ENCODE results near the gene SCN5A. TPM values are rescaled to one million over a fixed set of nuclear protein-coding genes. Genes with fewer than 3 reads are reported as not detected.
A peak's percentile ranks its signal among the peaks of the same experiment; 100 is the strongest.

The SCN5A gene
- polyA plus RNA-seq, 6 donors from 2014 or later: not detected

GRCh38 chr3:38561746-38562466, 87.6 kb downstream of the SCN5A start:
- Mint-ChIP-seq H3K27ac (no peak overlapping the region), H3K36me3 (no peaks in the 10 kb centered on the region), H3K27me3 (peaks cover 0 to 1% (median 0%) of the 10 kb centered on the region in 3 donors), H3K4me1 (no peaks in the 10 kb centered on the region), H3K4me3 (no peak overlapping the region), H3K9me3 (peaks cover 0 to 2% (median 0%) of the 10 kb centered on the region in 7 donors)
- DNase-seq (no peak), ATAC-seq (ENCODE audit: low read depth in 2 of 2) (no peak)

- DNase-seq (no peak), ATAC-seq (ENCODE audit: low read depth in 2 of 2) (no peak)
- Mint-ChIP-seq H3K4me3 (no peak overlapping the region), H3K27ac (no peak overlapping the region), H3K36me3 (no peaks in the 10 kb centered on the region), H3K4me1 (no peaks in the 10 kb centered on the region), H3K9me3 (peaks cover 0 to 2% (median 0%) of the 10 kb centered on the region in 7 donors), H3K27me3 (peaks cover 0 to 9% (median 7%) of the 10 kb centered on the region in 3 donors)
Observed at GRCh38 chr3:38560996-38561717, 88.3 kb downstream of the SCN5A start.

- no peak for DNase-seq
- Mint-ChIP-seq H3K9me3 (peaks cover 0 to 2% (median 0%) of the 10 kb centered on the region in 7 donors), H3K36me3 (no peaks in the 10 kb centered on the region), H3K4me1 (no peaks in the 10 kb centered on the region), H3K27ac (no peak overlapping the region), H3K27me3 (peaks cover 0 to 15% (median 10%) of the 10 kb centered on the region in 3 donors), H3K4me3 (no peak overlapping the region)
- ATAC-seq (ENCODE audit: low read depth in 2 of 2): no peak
Observed at GRCh38 chr3:38560284-38560683, 89.2 kb downstream of the SCN5A start.

GRCh38 chr3:38558864-38559263, 90.6 kb downstream of the SCN5A start:
- Mint-ChIP-seq H3K4me3 (no peak overlapping the region), H3K9me3 (peaks cover 0 to 9% (median 5%) of the 10 kb centered on the region in 7 donors), H3K36me3 (peaks cover 0 to 4% of the 10 kb centered on the region in 2 donors), H3K27ac (no peak overlapping the region), H3K27me3 (peaks cover 0 to 15% (median 10%) of the 10 kb centered on the region in 3 donors), H3K4me1 (no peaks in the 10 kb centered on the region)
- ATAC-seq (ENCODE audit: low read depth in 2 of 2) (no peak), DNase-seq (no peak)

GRCh38 chr3:38556640-38557358, 92.7 kb downstream of the SCN5A start:
- H3K9me3 Mint-ChIP-seq: peaks cover 0 to 15% (median 5%) of the 10 kb centered on the region in 7 donors
- H3K27me3 Mint-ChIP-seq: peaks cover 0 to 15% (median 10%) of the 10 kb centered on the region in 3 donors
- peak overlapping the region in 1 of 8 donors; percentile 29 for H3K4me3 Mint-ChIP-seq
- no peaks in the 10 kb centered on the region for H3K4me1 Mint-ChIP-seq
- H3K36me3 Mint-ChIP-seq: peaks cover 0 to 4% of the 10 kb centered on the region in 2 donors
- no peak for DNase-seq
- no peak for ATAC-seq (ENCODE audit: low read depth in 2 of 2)
- peak overlapping the region in 1 of 6 donors; percentile 29 for H3K27ac Mint-ChIP-seq

GRCh38 chr3:38555926-38556325, 93.6 kb downstream of the SCN5A start:
- Mint-ChIP-seq H3K36me3 (peaks cover 0 to 4% of the 10 kb centered on the region in 2 donors), H3K4me3 (no peak overlapping the region), H3K27ac (no peak overlapping the region), H3K9me3 (peaks cover 0 to 15% (median 5%) of the 10 kb centered on the region in 7 donors), H3K4me1 (no peaks in the 10 kb centered on the region), H3K27me3 (peaks cover 0 to 21% (median 10%) of the 10 kb centered on the region in 3 donors)
- no peak for ATAC-seq (ENCODE audit: low read depth in 2 of 2)
- DNase-seq: no peak

- H3K27me3 Mint-ChIP-seq: peaks cover 0 to 24% (median 10%) of the 10 kb centered on the region in 3 donors
- ATAC-seq (ENCODE audit: low read depth in 2 of 2) (no peak), DNase-seq (no peak)
- no peak overlapping the region for H3K4me3 Mint-ChIP-seq
- H3K9me3 Mint-ChIP-seq: peaks cover 0 to 15% (median 5%) of the 10 kb centered on the region in 7 donors
- no peaks in the 10 kb centered on the region for H3K4me1 Mint-ChIP-seq
- H3K27ac Mint-ChIP-seq: no peak overlapping the region
- peaks cover 0 to 4% of the 10 kb centered on the region in 2 donors for H3K36me3 Mint-ChIP-seq
Observed at GRCh38 chr3:38555149-38555840, 94.2 kb downstream of the SCN5A start.

- Mint-ChIP-seq H3K4me1 (no peaks in the 10 kb centered on the region), H3K9me3 (peaks cover 0 to 15% (median 5%) of the 10 kb centered on the region in 7 donors), H3K36me3 (peaks cover 0 to 4% of the 10 kb centered on the region in 2 donors), H3K4me3 (peak overlapping the region in 1 of 8 donors; percentile 43), H3K27me3 (peaks cover 0 to 24% (median 10%) of the 10 kb centered on the region in 3 donors), H3K27ac (no peak overlapping the region)
- ATAC-seq (ENCODE audit: low read depth in 2 of 2) (no peak), DNase-seq (no peak)
Observed at GRCh38 chr3:38554127-38554827, 95.2 kb downstream of the SCN5A start.

GRCh38 chr3:38553071-38553470, 96.4 kb downstream of the SCN5A start:
- no peak overlapping the region for H3K4me3 Mint-ChIP-seq
- H3K27me3 Mint-ChIP-seq: peaks cover 0 to 24% (median 10%) of the 10 kb centered on the region in 3 donors
- H3K27ac Mint-ChIP-seq: no peak overlapping the region

GRCh38 chr3:38552364-38552763, 97.1 kb downstream of the SCN5A start:
- DNase-seq: no peak
- Mint-ChIP-seq H3K36me3 (peaks cover 0 to 4% of the 10 kb centered on the region in 2 donors), H3K27me3 (peaks cover 0 to 24% (median 10%) of the 10 kb centered on the region in 3 donors), H3K27ac (no peak overlapping the region), H3K9me3 (peaks cover 0 to 15% (median 5%) of the 10 kb centered on the region in 7 donors), H3K4me3 (no peak overlapping the region), H3K4me1 (no peaks in the 10 kb centered on the region)
- ATAC-seq (ENCODE audit: low read depth in 2 of 2): no peak

More at GRCh38 chr3:38553071-38553470, 96.4 kb downstream of the SCN5A start:
- peaks cover 0 to 4% of the 10 kb centered on the region in 2 donors for H3K36me3 Mint-ChIP-seq
- DNase-seq: no peak
- ATAC-seq (ENCODE audit: low read depth in 2 of 2): no peak
- H3K9me3 Mint-ChIP-seq: peaks cover 0 to 15% (median 5%) of the 10 kb centered on the region in 7 donors
- no peaks in the 10 kb centered on the region for H3K4me1 Mint-ChIP-seq

- ATAC-seq (ENCODE audit: low read depth in 2 of 2): no peak
- Mint-ChIP-seq H3K36me3 (peaks cover 0 to 4% of the 10 kb centered on the region in 2 donors), H3K4me1 (no peaks in the 10 kb centered on the region), H3K4me3 (no peak overlapping the region), H3K27ac (no peak overlapping the region), H3K27me3 (peaks cover 0 to 17% (median 4%) of the 10 kb centered on the region in 3 donors), H3K9me3 (peaks cover 0 to 15% (median 5%) of the 10 kb centered on the region in 7 donors)
- no peak for DNase-seq
Observed at GRCh38 chr3:38551026-38551832, 98.3 kb downstream of the SCN5A start.
